Hepatocyte (in vitro differentiated cells): ENCODE results near the gene THOC1.

Experiments used
- CTCF ChIP-seq: fragments of 200-600 bp; sonication (generic); IDR thresholded peaks from 2 replicates; pipeline ENCODE4 v1.5.1; 2016; ENCODE audit warnings: antibody characterized with exemption, mild to moderate bottlenecking; ENCODE audit not compliant: poor library complexity
- EZH2 ChIP-seq: fragments of 200-600 bp; sonication (generic); IDR thresholded peaks from 2 replicates; pipeline ENCODE4 v1.6.1; 2016; ENCODE audit warnings: antibody characterized with exemption, mild to moderate bottlenecking, borderline replicate concordance
- EZH2phosphoT487 ChIP-seq: fragments of 200-600 bp; sonication (generic); IDR thresholded peaks from one replicate; pipeline ENCODE4 v1.6.1; 2018; ENCODE audit warnings: antibody characterized with exemption, mild to moderate bottlenecking, low read depth, moderate library complexity; ENCODE audit not compliant: unreplicated experiment, severe bottlenecking

- no peak for TF ChIP-seq CTCF
- no peak for TF ChIP-seq EZH2phosphoT487
- TF ChIP-seq EZH2, result no peak
Observed at GRCh38 chr18:199214-199613, 68.6 kb downstream of the THOC1 start.
